C4-2B (cell line): ENCODE data around the gene ITPRIP.

Experiments used
- CTCF ChIP-seq: fragments of 450-650 bp; conservative IDR thresholded peaks from 2 replicates; pipeline ENCODE4 v1.5.1; 2017; ENCODE audit warnings: mild to moderate bottlenecking
- ZFX ChIP-seq: fragments of 450-650 bp; IDR thresholded peaks from 2 replicates; pipeline ENCODE4 v1.6.1; 2017

GRCh38 chr10:104276192-104276591 is 62.1 kb downstream of the ITPRIP start:
- no peak for TF ChIP-seq CTCF
- no peak for TF ChIP-seq ZFX
